Peyer's patch (tissue), 4 donors: Measurements from ENCODE around the gene PRKAR2A. TPM values are rescaled to one million over a fixed set of nuclear protein-coding genes. Genes with fewer than 3 reads are reported as not detected.
"Not testable (repeated sequence)": the region's sequence is repeated elsewhere in the genome, so short reads cannot be mapped to it uniquely, and the experiment has no call there.

Experiments
- DNase-seq, 3 donors: peaks; one replicate each; pipeline ENCODE4 v3.0.0-alpha.2; 2017 to 2019
- H3K27ac ChIP-seq, 4 donors: fragments of 200-600 bp; sonication (generic); one replicate each; pipeline ENCODE4 v1.5.1; 2016 to 2019
- H3K27me3 ChIP-seq, 2 donors: fragments of 200-600 bp; sonication (generic); one replicate each; pipeline ENCODE4 v1.5.1; 2019
- H3K36me3 ChIP-seq, 3 donors: fragments of 200-600 bp; sonication (generic); one replicate each; pipeline ENCODE4 v1.5.1; 2016 to 2019
- H3K4me1 ChIP-seq, 4 donors: fragments of 200-600 bp; sonication (generic); one replicate each; pipeline ENCODE4 v1.5.1; 2016 to 2019
- H3K4me3 ChIP-seq, 4 donors: fragments of 200-600 bp; sonication (generic); 1 replicate in 3 of 4; 2 replicates in 1 of 4; pipeline ENCODE4 v1.5.1; 2016 to 2019; ENCODE audit warnings: mild to moderate bottlenecking in 1 of 4
- H3K9me3 ChIP-seq, 4 donors: fragments of 200-600 bp; sonication (generic); one replicate each; pipeline ENCODE4 v1.5.1; 2016 to 2019; ENCODE audit warnings: mild to moderate bottlenecking in 1 of 4
- CTCF ChIP-seq, 6 experiments: fragments of 450-650 bp in 4 of 6; fragments of 200-600 bp in 2 of 6; sonication (generic) in 1 of 6; IDR thresholded peaks; one replicate each; pipeline ENCODE4 v1.5.1; 2017 to 2019; ENCODE audit warnings: antibody characterized with exemption in 6 of 6, mild to moderate bottlenecking in 3 of 6, moderate library complexity in 1 of 6
- POLR2A ChIP-seq, 2 donors: fragments of 450-650 bp; IDR thresholded peaks; one replicate each; pipeline ENCODE4 v1.5.1; 2017; ENCODE audit warnings: antibody characterized with exemption in 2 of 2, mild to moderate bottlenecking in 2 of 2, moderate library complexity in 2 of 2
- total RNA-seq, 4 donors: library from RNA; depleted of rRNA; stranded (reverse); fragments of >200 nt; gene quantifications; one replicate each; pipeline ENCODE4 v1.1.0, GENCODE V29; 2016

PRKAR2A gene
- total RNA-seq, 4 donors from 2014 or later = 21.0 to 34.7 (median 25.8) TPM

- Histone ChIP-seq H3K27me3 (no peaks in the 10 kb centered on the region), H3K4me3 (peak overlapping the region in 2 of 4 donors; percentile 0 to 85), H3K36me3 (no peaks in the 10 kb centered on the region), H3K9me3 (no peaks in the 10 kb centered on the region), H3K4me1 (peaks cover 0 to 17% (median 3%) of the 10 kb centered on the region in 4 donors), H3K27ac (no peak overlapping the region)
- no peak for TF ChIP-seq POLR2A (IDR thresholded peaks at IDR 0.05)
- DNase-seq = peak in 1 of 3 donors; percentile 9
Observed at GRCh38 chr3:48845170-48845569, 2.5 kb downstream of the PRKAR2A start.

- DNase-seq = no peak
- Histone ChIP-seq H3K4me3 (no peak overlapping the region), H3K4me1 (no peaks in the 10 kb centered on the region), H3K36me3 (no peaks in the 10 kb centered on the region), H3K9me3 (no peaks in the 10 kb centered on the region), H3K27me3 (no peaks in the 10 kb centered on the region), H3K27ac (no peak overlapping the region)
- TF ChIP-seq POLR2A (IDR thresholded peaks at IDR 0.05) (no peak), CTCF (IDR thresholded peaks at IDR 0.05) (no peak)
Observed at GRCh38 chr3:48837163-48837562, 10.5 kb downstream of the PRKAR2A start.

- no peaks in the 10 kb centered on the region for H3K4me1 ChIP-seq
- no peak overlapping the region for H3K4me3 ChIP-seq
- no peak overlapping the region for H3K27ac ChIP-seq
- no peak for TF ChIP-seq CTCF (IDR thresholded peaks at IDR 0.05)
- no peak for TF ChIP-seq POLR2A (IDR thresholded peaks at IDR 0.05)
- no peaks in the 10 kb centered on the region for H3K36me3 ChIP-seq
- H3K27me3 ChIP-seq = no peaks in the 10 kb centered on the region
- DNase-seq = no peak
- no peaks in the 10 kb centered on the region for H3K9me3 ChIP-seq
Observed at GRCh38 chr3:48835650-48836366, 11.9 kb downstream of the PRKAR2A start.

DNA sequence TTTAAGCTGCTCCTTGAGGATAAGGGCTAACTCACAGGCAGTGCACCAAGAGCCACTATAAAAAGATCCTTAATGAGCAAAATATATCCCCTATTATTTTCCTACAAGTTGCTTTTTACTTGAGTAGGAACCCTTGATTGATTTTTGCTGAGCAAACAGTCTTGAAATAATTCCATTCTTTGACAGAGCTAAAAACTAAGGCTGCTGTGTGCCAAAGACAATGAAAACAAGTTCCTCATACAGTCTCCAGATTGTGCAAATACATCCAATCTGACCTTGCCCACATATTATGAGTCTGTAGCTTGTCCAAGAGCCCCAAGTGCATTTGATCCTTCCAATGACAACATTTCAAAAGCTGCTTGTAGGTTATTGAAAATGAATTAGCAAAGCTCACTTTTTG lies 15.0 kb downstream of the PRKAR2A start:
- Histone ChIP-seq H3K27me3 (no peaks in the 10 kb centered on the region), H3K4me1 (no peaks in the 10 kb centered on the region), H3K4me3 (no peak overlapping the region), H3K9me3 (no peaks in the 10 kb centered on the region), H3K36me3 (no peaks in the 10 kb centered on the region), H3K27ac (no peak overlapping the region)
- DNase-seq = no peak
- TF ChIP-seq CTCF (IDR thresholded peaks at IDR 0.05) (no peak), POLR2A (IDR thresholded peaks at IDR 0.05) (no peak)

DNA sequence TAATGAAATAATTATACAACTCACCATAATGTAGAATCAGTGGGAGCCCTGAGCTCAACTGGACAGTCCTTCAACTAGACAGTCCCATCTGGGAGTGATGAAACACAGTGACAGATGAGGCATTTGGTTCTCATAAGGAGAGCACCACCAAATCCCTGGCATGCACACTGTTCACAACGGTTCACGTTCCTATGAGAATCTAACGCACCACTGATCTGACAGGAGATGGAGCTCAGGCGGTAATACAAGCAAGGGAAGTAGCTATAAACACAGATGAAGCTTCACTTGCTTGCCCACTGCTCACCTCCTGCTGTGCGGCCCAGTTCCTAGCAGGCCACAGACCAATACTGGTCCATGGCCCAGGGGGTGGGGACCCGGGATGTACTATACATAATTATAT lies 17.0 kb downstream of the PRKAR2A start:
- H3K27me3 ChIP-seq = no peaks in the 10 kb centered on the region
- H3K4me3 ChIP-seq = no peak overlapping the region
- H3K27ac ChIP-seq = no peak overlapping the region
- no peak for DNase-seq
- no peaks in the 10 kb centered on the region for H3K9me3 ChIP-seq
- no peaks in the 10 kb centered on the region for H3K4me1 ChIP-seq
- H3K36me3 ChIP-seq = no peaks in the 10 kb centered on the region
- TF ChIP-seq POLR2A (IDR thresholded peaks at IDR 0.05) = no peak
- no peak for TF ChIP-seq CTCF (IDR thresholded peaks at IDR 0.05)

DNA sequence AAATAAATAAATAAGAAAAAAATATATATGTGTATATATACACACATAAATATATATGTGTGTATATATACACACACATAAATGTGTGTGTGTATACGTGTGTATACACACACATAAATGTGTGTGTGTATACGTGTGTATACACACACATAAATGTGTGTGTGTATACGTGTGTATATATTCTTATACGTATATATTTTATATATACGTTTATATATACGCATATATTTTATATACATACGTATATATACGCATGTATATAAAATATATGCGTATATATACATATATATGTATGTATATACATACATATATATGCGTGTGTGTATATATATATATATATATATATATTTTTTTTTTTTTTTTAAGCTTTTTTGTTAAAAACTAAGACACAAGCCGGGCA lies 18.1 kb downstream of the PRKAR2A start:
- H3K4me3 ChIP-seq, H3K36me3 ChIP-seq, H3K9me3 ChIP-seq, H3K27ac ChIP-seq, H3K4me1 ChIP-seq, H3K27me3 ChIP-seq, DNase-seq: not testable (repeated sequence)

- H3K4me3 ChIP-seq, H3K36me3 ChIP-seq, DNase-seq, H3K4me1 ChIP-seq, H3K27me3 ChIP-seq, H3K9me3 ChIP-seq, H3K27ac ChIP-seq: not testable (repeated sequence)
Observed at GRCh38 chr3:48827874-48828273, 19.8 kb downstream of the PRKAR2A start.
